Transverse colon (tissue), 3 donors: ENCODE results near the gene GRIP2.

Experiments used
- POLR2A ChIP-seq: fragments of 450-650 bp; IDR thresholded peaks from one replicate; pipeline ENCODE4 v1.6.1; 2016; ENCODE audit warnings: antibody characterized with exemption, mild to moderate bottlenecking, moderate library complexity
- POLR2AphosphoS5 ChIP-seq, 3 donors: sonication (generic); formaldehyde crosslinking; IDR thresholded peaks; one replicate each; pipeline ENCODE4 v1.6.1; 2016; ENCODE audit warnings: antibody characterized with exemption in 3 of 3

- TF ChIP-seq POLR2A (no peak), POLR2AphosphoS5 (IDR thresholded peaks at IDR 0.05) (no peak)
Observed at GRCh38 chr3:14481646-14482036, 58.5 kb downstream of the GRIP2 start.
